Small intestine (tissue), 7 donors: ENCODE results near the gene ANO7. TPM values are rescaled to one million over a fixed set of nuclear protein-coding genes. Genes with fewer than 3 reads are reported as not detected.

ENCODE experiments used
- DNase-seq, 2 donors: peaks; one replicate each; pipeline versions ENCODE4 v3.0.0 to v3.0.0-alpha.2; 2013
- FAIRE-seq: peaks from 2 replicates; lab custom pipeline; 2012; peaks lifted over from hg19 to GRCh38; lab: Jason Lieb, UNC
- H3K27ac ChIP-seq, 3 donors: one replicate each; pipeline ENCODE4 v1.5.1; 2013; ENCODE audit warnings: low read length in 2 of 3, mild to moderate bottlenecking in 2 of 3, control low read depth in 1 of 3, inconsistent platforms in 1 of 3, low read depth in 1 of 3, moderate library complexity in 1 of 3
- H3K27me3 ChIP-seq, 3 donors: one replicate each; pipeline ENCODE4 v1.6.1; 2013; ENCODE audit warnings: low read length in 3 of 3, inconsistent platforms in 1 of 3; ENCODE audit not compliant: control insufficient read depth in 3 of 3, insufficient read depth in 3 of 3
- H3K36me3 ChIP-seq, 3 donors: one replicate each; pipeline ENCODE4 v1.6.1; 2013; ENCODE audit warnings: low read length in 3 of 3, inconsistent platforms in 1 of 3, low read depth in 1 of 3, mild to moderate bottlenecking in 1 of 3, moderate library complexity in 1 of 3; ENCODE audit not compliant: control insufficient read depth in 3 of 3, insufficient read depth in 2 of 3
- H3K4me1 ChIP-seq, 3 donors: one replicate each; pipeline ENCODE4 v1.6.1; 2013; ENCODE audit warnings: low read length in 2 of 3, inconsistent platforms in 1 of 3, low read depth in 1 of 3, mild to moderate bottlenecking in 1 of 3, moderate library complexity in 1 of 3; ENCODE audit not compliant: control insufficient read depth in 3 of 3, insufficient read depth in 2 of 3
- H3K4me3 ChIP-seq, 3 donors: one replicate each; pipeline ENCODE4 v1.5.1; 2013; ENCODE audit warnings: low read length in 3 of 3, control low read depth in 1 of 3, inconsistent platforms in 1 of 3, low read depth in 1 of 3, mild to moderate bottlenecking in 1 of 3, moderate library complexity in 1 of 3
- H3K9me3 ChIP-seq, 2 donors: one replicate each; pipeline ENCODE4 v1.6.1; 2013; ENCODE audit warnings: low read depth in 1 of 2, low read length in 1 of 2; ENCODE audit not compliant: control insufficient read depth in 2 of 2, insufficient read depth in 1 of 2
- WGBS, 3 donors: extraction: QIAGEN DNeasy Blood & Tissue Kit; methylation state at CpG; one replicate each; pipeline ENCODE4 v1.1.7; 2013; 5-methylcytosine and 5-hydroxymethylcytosine counted together
- polyA plus RNA-seq, 4 donors: library from polyadenylated mRNA; stranded (reverse) in 3 of 4; unstranded in 1 of 4; fragments of 200-250 nt in 3 of 4; fragments of 120-200 nt in 1 of 4; gene quantifications; one replicate each; pipeline versions ENCODE4 v1.2.1 to v1.2.3, GENCODE V29; 2013
- donor health status: healthy with polysubstance abuse.
- donor health status: control.
- donor health status: control.
- donor health status: Bipolar disorder and iron deficiency.
- donor health status: healthy.

The ANO7 gene
- polyA plus RNA-seq, 4 donors = 1.1 to 40.0 (median 5.9) TPM

DNA sequence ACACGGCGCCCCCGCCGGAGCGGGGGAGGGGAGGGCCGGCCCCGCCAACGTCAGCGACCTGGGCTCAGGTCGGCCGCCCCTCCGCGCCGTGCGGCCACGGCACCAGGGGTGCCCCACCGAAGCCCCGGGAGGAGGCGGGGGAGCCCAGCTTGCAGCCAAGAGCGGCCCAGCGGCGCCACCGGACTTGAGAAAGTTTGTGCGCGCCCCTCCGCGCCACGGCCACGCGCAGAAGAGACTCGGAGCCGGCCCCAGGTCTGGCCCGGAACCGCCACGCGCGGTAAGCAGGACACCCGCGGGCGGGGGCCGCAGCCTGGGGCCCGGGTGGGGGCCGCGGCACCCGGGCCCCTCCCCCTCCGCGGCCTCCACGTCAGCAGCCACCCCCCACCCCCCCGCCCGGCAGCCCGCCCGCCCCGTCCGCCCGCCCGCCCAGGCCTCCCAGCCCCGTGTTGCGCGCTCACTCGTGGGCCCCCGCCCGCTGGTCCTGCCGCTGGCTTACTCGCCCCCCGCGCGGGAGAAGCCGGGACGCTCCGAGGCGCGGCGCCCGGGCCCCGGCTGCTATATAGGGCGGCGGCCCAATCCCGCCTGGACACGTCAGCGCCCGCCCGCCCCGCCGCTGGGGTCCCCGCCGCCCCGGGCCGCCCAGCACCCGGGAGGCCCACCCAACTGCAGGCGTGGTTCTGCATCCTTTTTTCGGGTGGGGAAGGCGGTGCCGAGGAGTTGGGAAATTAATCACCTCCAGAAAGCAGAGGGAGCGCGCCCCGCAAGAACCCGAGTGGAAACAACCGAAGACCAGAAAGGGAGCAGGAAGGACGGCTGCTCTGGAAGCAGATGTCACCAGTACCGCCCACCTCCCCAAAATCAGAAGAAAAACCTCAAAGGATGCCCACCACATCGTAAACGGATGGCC lies 84.1 kb downstream of the ANO7 start:
- peaks cover 2 to 10% (median 9%) of the 10 kb centered on the region in 3 donors for H3K4me1 ChIP-seq
- no peaks in the 10 kb centered on the region for H3K27me3 ChIP-seq
- H3K9me3 ChIP-seq = no peaks in the 10 kb centered on the region
- H3K4me3 ChIP-seq = peak overlapping the region; percentile 71 to 97 (median 75)
- 1% methylated on average over 32 to 101 of the region's 102 CpGs for WGBS, 3 donors
- FAIRE-seq (no peak), DNase-seq (peak; percentile 39 to 81)
- peak overlapping the region; percentile 61 to 82 (median 68) for H3K27ac ChIP-seq
- H3K36me3 ChIP-seq = peaks cover 2 to 20% (median 3%) of the 10 kb centered on the region in 3 donors

- no peaks in the 10 kb centered on the region for H3K27me3 ChIP-seq
- no peaks in the 10 kb centered on the region for H3K9me3 ChIP-seq
- DNase-seq (peak in 1 of 2 donors; percentile 28), FAIRE-seq (no peak)
- peak overlapping the region; percentile 34 to 82 (median 68) for H3K27ac ChIP-seq
- peaks cover 2 to 10% (median 9%) of the 10 kb centered on the region in 3 donors for H3K4me1 ChIP-seq
- H3K4me3 ChIP-seq = peak overlapping the region; percentile 71 to 97 (median 75)
- WGBS, 3 donors = 36 to 53% (median 46%) methylated on average over 21 of the region's 21 CpGs
- peaks cover 0 to 15% (median 0%) of the 10 kb centered on the region in 3 donors for H3K36me3 ChIP-seq
Measured at GRCh38 chr2:241273210-241274020, 84.9 kb downstream of the ANO7 start.

DNA sequence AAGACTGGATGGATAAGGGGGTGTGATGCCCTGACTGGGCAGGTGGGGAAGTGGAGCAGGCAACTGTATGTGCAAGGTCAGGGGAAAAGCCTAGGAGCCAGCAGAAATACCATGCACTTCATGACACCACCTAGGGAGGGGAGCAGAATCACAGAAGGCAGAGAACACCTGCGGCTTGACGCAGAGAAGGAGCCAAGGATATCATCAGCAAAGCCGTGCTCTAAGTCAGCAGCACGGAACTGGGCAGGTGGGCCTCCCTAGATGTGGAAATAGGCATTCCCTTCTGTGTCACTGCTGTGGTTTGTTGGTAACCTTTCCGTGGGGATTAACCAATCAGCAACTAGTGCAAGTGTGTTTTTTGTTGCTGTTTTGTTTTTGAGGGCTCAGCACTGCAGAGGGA lies 85.7 kb downstream of the ANO7 start:
- H3K27me3 ChIP-seq = no peaks in the 10 kb centered on the region
- peaks cover 0 to 14% (median 0%) of the 10 kb centered on the region in 3 donors for H3K36me3 ChIP-seq
- peak overlapping the region in 1 of 3 donors; percentile 8 for H3K27ac ChIP-seq
- no peak for FAIRE-seq
- 30 to 74% (median 41%) methylated on average over 5 of the region's 5 CpGs for WGBS, 3 donors
- DNase-seq = peak; percentile 16 to 31
- peaks cover 2 to 10% (median 9%) of the 10 kb centered on the region in 3 donors for H3K4me1 ChIP-seq
- no peaks in the 10 kb centered on the region for H3K9me3 ChIP-seq
- H3K4me3 ChIP-seq = no peak overlapping the region

Other genes starting within 250 kb of the ANO7 start
- 1 to 10 TPM in 3 of 4 donors, under 1 TPM in 1; 0.45 to 6.0 (median 3.4) TPM for gene SNED1, start 190.1 kb upstream of the ANO7 start, polyA plus RNA-seq
- 10 to 100 TPM; 25.3 to 55.1 (median 30.1) TPM for gene MTERF4, start 86.4 kb upstream of the ANO7 start, polyA plus RNA-seq
- 10 to 100 TPM in 1 of 4 donors, 1 to 10 TPM in 3; 4.7 to 14.7 (median 6.2) TPM for gene PASK, start 39.2 kb upstream of the ANO7 start, polyA plus RNA-seq
- gene PPP1R7, start 38.2 kb upstream of the ANO7 start, polyA plus RNA-seq = 10 to 100 TPM; 57.3 to 74.7 (median 63.5) TPM
- 100 to 1,000 TPM; 136 to 394 (median 171) TPM for gene HDLBP, start 127.0 kb downstream of the ANO7 start, polyA plus RNA-seq
- 100 to 1,000 TPM; 112 to 311 (median 148) TPM for gene SEPTIN2, start 127.2 kb downstream of the ANO7 start, polyA plus RNA-seq
- gene FARP2, start 167.6 kb downstream of the ANO7 start, polyA plus RNA-seq = 10 to 100 TPM; 25.7 to 65.3 (median 49.8) TPM